GM13977 (cell line): ENCODE measurements around the gene HRK.

Source experiments
- DNase-seq: peaks from one replicate; pipeline ENCODE4 v3.0.0; 2012; ENCODE audit warnings: low spot score
- CTCF ChIP-seq: IDR thresholded peaks from 2 replicates; pipeline ENCODE4 v1.5.1; 2012; ENCODE audit warnings: mild to moderate bottlenecking, control low read depth; ENCODE audit not compliant: insufficient read depth; ENCODE audit errors: extremely low read depth, missing control alignments
- in situ Hi-C: fragments of 300-500 bp; cut with MboI; formaldehyde crosslinking; loops from one replicate; pipeline ENCODE4 v1.12.0; 2022; ENCODE audit warnings: low sequenced_read_pairs, low pct_unique_long_range_greater_than_20kb, mixed read lengths, inconsistent platforms; ENCODE audit not compliant: unreplicated experiment

HRK gene

GRCh38 chr12:116903818-116904217 lies 22.6 kb upstream of the HRK start:
- TF ChIP-seq CTCF: no peak
- in situ Hi-C loops: no loop called here
- DNase-seq: no peak

- TF ChIP-seq CTCF: no peak
- no peak for DNase-seq
- in situ Hi-C loops: no loop called here
Observed at GRCh38 chr12:116901612-116902011, 20.4 kb upstream of the HRK start.

- DNase-seq: no peak
- TF ChIP-seq CTCF: no peak
- in situ Hi-C loops: no loop called here
Observed at GRCh38 chr12:116898669-116899068, 17.4 kb upstream of the HRK start.

GRCh38 chr12:116897476-116897875 lies 16.2 kb upstream of the HRK start:
- no peak for TF ChIP-seq CTCF
- in situ Hi-C loops: no loop called here
- no peak for DNase-seq

- no peak for TF ChIP-seq CTCF
- no peak for DNase-seq
- in situ Hi-C loops: no loop called here
Observed at GRCh38 chr12:116896411-116896924, 15.2 kb upstream of the HRK start.

- in situ Hi-C loops: no loop called here
- no peak for DNase-seq
- no peak for TF ChIP-seq CTCF
Observed at GRCh38 chr12:116894913-116895312, 13.7 kb upstream of the HRK start.

- no peak for DNase-seq
- in situ Hi-C loops: no loop called here
- TF ChIP-seq CTCF: no peak
Observed at GRCh38 chr12:116892349-116893140, 11.3 kb upstream of the HRK start.
